Subcutaneous adipose tissue (tissue), 4 donors: ENCODE measurements around the gene MFSD11. TPM values are rescaled to one million over a fixed set of nuclear protein-coding genes. Genes with fewer than 3 reads are reported as not detected.

Source experiments
- CTCF ChIP-seq: fragments of 450-650 bp; IDR thresholded peaks from one replicate; pipeline ENCODE4 v1.5.1; 2016; ENCODE audit warnings: low read depth, mild to moderate bottlenecking, control low read depth, antibody characterized with exemption, moderate library complexity
- total RNA-seq, 4 donors: library from RNA; depleted of rRNA; stranded (reverse); fragments of >200 nt; gene quantifications; one replicate each; pipeline ENCODE4 v1.1.0, GENCODE V29; 2016

Gene MFSD11
- total RNA-seq, 4 donors from 2014 or later, result 18.5 to 35.9 (median 26.9) TPM

DNA sequence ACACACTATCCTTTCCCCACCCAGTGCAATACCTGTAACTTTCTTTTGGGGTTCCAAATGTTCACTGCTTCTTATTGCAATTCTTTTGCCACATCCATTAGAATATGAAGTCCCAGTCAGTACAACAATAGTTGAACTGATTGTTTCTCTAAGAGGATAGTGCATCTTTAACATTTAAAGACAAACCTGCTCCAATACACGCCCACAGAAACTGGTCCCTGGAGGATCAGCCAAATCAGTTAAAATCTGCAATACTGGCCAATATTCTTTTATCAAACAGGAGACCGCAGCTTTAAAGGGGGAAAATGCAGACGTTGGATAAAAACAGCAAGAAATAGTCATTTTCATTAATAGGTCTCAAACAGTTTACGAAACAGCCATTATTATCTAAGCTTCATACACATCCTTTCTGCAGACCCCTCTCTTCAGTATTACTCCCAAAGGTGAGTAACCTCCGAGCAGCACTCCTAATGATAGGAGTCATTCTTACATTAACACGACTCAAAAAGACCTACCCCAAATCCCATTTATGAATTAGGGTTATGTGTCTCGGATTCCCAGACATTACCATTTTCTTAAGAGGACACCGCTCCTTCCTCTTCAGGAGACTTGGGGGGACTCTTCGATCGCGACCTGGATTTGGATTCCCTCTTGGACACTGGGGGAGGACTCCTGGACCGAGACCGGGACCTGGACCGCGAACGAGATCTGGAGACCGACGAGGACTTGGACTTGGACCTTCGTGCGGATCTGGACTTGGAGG is 2.2 kb upstream of the MFSD11 start:
- no peak for TF ChIP-seq CTCF

DNA sequence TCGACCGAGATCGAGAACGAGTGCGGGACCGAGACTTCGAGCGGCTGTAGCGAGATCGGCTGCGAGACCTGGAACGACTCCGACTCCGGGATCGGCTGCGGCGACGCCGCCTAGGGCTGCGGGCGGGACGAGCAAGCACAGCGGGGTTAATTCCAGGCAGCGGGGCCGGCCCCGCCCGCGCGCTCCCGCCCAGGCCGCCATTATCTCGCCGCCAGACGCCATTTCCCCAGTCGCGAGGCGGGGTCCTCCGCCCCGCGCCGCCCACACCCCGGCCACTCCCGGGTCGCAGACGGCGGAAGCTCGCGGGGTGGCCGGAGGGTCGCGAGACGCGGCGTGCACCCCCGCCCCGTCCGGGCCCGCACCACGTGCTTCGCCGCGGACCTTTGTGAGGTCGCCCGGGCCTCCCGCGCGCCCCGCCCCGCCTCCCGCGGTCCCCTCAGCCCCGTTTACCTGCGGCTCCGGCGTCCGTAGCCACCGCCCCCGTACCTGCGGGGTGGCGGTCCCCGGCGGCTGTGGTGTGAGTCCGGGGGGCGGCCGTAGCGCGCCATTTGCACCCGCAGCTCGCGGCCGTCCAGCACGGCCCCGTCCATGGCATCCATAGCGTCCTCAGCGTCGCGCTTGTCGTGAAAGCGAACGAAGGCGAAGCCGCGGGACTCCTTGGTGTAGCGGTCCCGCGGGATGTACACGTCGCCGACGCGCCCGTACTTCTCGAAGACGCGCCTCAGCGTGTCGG is 1.4 kb upstream of the MFSD11 start:
- no peak for TF ChIP-seq CTCF

GRCh38 chr17:76737082-76737675 is 740 bp upstream of the MFSD11 start, which contains the start of gene SRSF2:
SRSF2 (minus strand) TSS chr17:76737331; CDS start chr17:76737160, 171 bp downstream.
- TF ChIP-seq CTCF, result no peak

DNA sequence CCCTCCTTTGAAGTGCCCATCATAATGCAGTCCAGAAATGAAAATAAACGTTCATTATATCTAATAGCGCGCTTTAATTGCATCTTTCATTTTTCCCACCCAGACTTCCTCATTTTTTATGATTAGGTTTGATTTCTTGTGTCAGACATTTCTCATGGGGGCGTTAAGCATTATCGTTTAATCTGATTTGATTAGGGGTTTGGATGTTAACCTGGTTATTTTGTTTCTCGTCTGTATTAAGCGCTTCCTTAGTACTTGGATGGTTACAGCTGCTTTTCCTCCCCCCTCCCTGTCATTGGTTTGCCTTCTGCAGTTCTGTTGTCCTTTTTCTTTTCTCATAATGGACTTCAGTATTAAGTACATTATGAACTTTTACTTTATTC is 540 bp downstream of the MFSD11 start:
- TF ChIP-seq CTCF, result no peak

DNA sequence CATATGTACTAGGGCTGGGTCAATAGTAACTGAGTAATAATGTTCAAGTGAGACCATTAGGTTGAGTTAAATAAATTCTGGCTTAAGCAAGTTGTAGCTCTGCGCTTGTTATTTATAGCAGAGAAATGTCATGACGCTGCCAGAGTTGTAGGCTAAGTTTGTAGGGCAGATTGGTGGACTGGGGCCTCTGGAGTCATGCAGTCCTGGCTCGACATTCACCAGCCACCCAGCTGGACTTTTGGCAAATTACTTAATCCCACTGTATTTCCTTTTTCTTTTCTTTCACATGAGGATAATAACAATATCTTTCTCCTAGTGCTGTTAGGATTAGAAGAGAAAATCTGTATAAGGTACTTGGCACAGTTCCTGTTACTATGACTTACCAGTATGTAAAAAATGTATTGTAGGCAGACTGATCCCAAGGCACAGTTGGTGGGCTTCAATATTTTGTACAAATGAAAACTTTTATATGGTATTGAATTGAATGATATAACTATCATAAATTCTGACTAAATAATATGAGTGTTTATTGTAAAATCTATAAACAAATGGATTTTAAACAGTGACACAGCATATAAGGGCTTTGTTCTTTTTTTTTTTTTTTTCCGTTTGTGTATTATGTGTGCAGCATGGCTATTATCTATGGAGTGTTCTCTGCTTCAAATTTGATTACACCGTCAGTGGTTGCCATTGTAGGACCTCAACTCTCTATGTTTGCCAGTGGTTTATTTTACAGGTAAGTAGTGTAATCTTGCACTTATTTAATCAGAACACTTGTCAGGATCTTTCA is 2.6 kb downstream of the MFSD11 start:
- TF ChIP-seq CTCF, result no peak

DNA sequence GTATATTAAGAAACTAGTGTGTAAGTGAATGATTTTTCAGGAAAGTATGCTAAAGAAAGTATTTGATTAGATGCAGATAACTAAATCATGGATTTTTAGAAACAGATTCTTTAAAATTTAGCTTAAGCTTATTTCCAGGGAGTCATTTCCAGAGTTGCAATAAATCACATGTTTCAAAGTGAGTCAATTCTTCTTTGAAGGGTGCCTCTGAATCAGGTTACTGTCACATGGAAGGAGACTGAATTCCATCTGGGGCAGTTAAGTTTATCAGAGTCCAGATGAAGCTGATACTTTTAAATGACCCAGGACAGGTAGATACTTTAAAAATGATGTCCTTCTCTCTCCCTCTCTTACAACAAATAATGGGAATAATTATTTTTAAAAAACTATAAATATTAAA is 5.0 kb downstream of the MFSD11 start:
- TF ChIP-seq CTCF, result no peak
